COLO829 (cell line): ENCODE data around the gene MSX1.

Experiments used
- DNase-seq: peaks from one replicate; pipeline ENCODE4 v3.0.0; 2012; ENCODE audit warnings: low spot score

MSX1 gene

DNA sequence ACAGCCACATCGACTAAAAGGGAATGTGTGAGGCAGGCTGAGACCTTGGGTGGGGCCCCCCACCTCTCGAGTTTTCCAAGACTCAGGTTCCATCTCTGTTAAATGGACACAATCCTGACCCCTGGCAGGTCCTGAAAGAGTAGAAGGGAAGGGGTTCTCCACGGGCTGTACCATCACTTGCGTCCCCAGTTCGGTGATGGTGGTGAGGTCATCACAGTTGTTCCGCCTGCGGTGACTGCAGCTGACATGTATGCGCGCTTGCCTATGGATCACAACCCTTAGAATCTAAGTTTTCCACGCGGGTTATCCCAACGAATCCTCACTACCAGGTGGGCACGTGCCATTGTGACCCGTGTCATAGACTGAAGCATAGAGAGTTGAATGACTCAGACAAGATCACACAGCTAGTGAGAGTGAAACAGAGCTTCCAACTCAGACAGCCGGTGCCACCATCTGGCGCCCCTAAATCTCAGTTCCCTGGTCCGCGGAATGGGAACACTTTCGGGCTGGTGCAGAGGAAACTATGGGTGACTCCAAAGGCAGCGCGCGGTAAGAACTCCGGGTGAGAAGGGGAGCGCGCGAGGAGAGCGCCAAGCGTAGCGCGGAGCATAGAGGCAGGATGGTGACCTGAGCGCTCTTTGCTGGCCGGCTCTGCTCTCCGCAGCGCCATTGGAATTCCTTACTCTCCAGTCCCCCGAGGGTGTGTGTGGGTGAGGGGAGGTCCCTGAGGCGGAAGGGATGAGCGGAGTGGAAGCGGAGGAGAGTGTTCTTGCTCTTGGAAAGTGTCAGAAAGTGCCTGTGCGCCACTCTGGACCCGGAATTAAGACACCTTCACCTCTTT, 10.5 kb downstream of the MSX1 start:
- DNase-seq: no peak

DNA sequence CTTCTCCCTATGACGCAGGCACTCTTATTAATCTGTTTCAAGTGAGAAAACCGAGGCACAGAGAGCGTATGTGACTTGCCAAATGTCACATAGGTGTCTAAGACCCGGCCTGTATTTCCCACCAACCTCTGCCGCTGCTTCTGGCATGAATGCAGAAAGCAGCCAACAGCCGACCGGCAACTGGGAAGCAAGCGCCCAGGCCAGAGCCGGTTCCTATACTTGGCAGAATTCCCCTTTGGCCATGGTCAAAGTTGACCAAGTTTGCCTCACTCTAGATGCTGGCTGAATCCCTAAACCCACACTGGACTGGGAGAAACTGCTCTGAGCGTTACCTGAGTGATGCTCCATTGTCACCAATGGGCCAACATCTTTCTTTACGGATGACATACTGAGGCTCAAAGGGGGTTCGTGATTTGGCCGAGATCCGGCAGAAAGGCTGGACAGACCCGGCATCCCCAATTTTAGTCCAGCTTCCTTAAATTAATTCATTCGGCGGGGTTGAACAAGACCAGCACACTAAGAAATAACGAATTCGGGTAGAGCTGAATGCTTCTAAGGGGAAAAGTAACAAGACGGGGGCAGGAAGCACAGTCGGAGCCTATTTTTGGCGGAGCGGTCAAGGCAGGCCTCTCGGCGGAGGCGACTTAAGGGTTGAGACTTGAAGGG, 11.2 kb downstream of the MSX1 start:
- no peak for DNase-seq

DNA sequence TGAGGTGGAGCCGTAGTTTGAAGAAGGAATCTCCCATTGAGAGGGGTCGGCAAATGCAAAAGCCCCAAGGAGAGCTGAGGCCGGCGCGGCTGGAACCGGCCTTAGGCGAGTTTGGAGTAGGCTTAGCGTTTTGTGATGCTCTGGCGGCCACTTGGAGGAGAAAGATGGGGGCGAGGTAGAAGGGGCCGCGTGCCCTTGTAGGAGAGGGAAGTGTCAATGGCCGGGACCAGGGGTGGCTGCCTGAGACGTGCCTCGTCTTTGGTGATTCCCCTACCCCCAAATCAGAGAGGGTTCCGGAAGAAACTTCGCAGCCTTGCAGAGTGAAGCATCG, 11.7 kb downstream of the MSX1 start:
- DNase-seq: no peak

DNA sequence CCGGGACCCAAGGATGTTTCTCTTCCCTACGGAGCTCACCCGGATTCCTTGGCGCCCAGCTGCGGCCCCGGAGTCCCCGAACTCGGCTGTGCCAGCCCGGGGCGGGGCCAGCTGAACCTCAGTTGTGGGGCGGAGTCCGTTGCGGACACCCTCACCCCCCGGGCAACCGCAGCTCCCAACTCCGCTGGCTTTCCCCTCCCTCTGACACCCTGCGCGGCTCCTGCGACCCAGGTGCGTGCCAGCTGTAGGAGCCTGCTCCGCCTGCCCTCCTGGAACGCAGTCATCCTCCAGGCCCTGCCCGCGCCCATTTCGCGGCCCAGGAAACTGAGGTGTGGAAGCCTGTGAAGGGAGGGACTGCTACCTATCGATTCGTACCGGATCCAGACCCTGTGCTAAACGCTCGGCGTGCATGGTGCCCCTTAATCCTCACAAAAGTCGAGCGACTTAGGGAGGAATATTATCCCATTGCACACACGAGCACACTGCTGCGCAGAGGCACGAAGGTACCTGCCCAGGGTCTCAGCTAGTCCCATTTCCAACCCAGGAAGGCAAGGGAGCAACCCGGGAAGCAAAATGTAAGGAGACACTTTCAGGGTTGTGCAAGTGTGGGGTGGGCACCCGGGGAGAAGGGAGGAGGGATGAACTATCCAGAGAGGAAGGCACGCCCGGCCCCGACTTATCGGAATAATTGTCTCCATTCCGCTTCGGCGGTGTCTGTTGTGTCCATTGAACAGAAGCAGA, 12.3 kb downstream of the MSX1 start:
- no peak for DNase-seq

DNA sequence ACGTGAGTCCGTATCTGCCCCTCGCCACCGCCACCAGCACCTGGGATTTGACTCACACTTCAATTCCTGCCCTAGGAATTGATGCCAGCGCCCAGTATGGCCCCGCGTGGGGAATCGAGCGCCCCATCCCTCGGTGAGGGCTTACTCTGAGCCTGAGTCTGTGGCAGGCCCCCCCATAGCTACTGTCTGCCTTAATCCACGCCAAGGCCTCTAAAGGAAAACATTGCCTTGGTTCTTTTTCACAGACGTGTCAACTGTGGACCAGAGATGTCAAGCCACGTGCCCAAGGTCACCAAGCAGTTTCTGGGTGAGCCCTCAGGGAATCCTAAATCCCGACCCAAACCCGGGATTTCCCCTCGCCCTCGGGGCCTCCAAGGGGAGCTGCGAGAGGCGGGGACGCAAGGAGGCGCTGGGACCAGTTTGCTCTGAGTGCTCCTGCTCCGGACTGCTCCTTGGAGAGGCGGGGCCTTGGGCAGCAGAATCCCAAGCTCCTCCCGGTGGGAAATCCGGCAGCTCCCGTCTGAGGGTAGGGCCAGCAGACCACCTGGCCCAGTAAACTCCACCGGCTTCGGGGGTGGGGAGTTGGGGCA, 12.9 kb downstream of the MSX1 start:
- no peak for DNase-seq

DNA sequence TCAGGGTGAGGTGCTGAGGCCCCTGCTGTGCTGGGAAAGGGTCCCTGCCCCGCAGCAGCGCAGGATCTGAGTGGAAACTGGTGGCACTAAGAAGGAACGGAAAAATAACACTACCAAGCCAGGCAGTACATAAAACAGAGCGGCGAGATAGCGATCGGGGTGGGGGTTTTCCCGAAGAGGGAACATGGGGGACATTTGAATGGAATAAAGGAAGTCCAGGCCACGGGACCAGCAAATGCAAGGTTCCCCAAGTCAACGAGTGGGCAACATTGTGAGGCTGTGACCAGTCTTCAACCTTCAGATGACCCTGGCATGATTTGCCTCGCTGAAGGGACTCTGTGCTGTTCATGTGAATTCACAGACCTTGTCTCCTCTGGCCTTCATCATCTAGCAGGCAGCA, 13.7 kb downstream of the MSX1 start:
- DNase-seq: no peak

DNA sequence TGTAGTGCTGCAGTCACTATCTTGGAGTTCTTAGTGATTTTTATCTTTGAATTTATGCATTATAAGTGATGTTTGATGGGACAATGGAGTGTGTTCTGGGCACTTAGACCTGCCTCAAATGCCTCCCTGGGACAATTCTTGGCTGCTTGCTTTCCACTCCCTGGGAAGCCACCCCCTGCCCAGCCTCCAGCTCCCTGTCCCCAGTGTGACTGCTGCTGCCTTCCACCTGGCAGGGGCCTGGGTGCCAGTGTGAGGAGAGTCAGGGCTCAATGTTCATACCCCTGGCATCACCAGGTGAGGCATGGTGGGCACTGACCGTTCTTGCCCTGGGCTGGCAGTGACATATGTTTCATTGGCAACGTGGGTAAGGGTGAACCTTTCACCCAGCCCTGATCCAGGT, 14.8 kb downstream of the MSX1 start:
- DNase-seq: no peak

DNA sequence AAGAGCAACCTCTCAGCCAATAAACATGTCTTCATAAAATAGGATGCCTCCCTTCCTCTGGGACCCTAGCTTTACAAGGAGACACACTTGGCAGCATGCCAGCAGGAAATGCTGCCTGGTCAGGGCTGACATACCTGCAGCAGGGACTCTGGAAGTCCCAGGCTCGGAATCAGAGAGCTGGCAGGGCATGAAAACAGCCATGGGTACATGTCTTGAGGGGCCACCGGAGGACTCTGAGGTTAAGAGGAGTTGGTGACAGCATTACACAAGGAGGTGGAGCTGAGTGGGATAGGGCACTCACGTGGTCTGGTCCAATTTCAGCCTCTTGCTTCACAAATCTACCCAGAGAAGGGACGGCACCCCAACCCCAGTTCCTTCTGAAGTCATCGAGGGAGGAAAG, 15.7 kb downstream of the MSX1 start:
- DNase-seq: no peak

DNA sequence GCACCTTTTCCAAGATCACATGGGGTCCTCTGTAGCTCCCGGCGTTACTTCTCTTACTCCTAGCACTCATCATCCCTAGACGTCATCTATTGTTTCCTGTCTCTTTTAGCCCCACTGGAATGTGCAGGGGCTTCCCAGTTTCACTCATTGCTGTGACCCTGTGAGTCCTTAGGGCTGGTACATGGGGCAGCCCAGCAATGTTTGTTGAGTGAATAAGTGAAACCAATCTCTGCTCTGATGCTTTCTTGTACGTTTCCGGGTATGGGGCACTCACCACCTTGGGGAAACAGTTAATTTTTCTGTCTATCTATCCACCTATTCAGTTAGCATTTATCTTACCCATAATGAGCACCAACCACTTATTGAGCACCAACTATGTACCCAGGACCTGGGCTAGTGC, 16.1 kb downstream of the MSX1 start:
- DNase-seq: no peak

DNA sequence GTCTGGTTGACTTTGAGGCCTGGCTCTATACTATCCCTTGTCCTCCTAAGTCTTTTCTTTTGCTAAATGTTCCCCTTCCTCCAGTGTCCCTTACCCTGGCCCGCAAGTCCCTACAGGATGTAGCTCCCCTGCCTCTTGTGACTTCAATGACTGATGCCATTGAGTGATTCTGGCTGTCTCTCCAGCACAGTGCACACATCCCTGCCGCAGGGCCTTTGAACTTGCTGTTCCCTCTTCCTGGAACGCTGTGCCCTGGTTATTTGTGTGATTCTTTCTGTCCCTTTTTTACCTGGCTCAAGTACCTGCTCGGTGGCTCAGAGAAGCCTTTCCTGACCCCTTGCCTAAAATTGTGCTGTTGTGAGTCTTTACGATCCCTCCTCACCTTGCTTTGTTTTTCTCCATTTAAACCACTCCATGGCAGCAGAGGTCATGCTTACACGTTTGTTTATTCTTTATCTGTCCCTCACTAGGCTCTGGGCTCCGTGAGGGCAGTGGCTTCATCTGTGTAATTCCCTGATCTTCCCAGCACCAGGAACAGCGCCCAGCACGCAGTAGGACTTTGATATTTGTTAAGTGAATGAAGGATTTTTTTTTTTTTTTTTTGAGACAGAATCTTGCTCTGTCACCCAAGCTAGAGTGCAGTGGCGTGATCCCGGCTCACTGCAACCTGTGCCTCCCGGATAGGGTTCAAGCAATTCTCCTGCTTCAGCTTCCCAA, 17.6 kb downstream of the MSX1 start:
- DNase-seq: no peak

DNA sequence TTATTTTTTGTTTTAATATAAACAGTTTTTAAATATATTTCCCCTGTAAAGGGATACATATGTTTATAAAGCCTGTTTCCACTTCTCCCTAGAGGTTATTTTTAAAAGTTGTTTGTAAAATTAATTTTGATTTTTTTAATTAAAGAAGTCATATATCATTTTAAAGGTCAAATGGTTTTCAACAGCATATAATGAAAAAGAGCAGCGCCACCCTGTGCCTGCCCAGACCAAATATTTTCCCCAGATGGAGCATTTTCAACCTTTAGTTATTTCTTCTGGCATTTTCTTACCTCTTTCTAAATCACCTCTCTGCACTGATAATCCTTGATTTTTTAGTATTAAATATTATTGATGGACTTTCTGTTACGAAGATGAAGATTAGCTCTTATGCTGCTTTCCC, 21.0 kb downstream of the MSX1 start:
- peak; percentile 15 for DNase-seq

DNA sequence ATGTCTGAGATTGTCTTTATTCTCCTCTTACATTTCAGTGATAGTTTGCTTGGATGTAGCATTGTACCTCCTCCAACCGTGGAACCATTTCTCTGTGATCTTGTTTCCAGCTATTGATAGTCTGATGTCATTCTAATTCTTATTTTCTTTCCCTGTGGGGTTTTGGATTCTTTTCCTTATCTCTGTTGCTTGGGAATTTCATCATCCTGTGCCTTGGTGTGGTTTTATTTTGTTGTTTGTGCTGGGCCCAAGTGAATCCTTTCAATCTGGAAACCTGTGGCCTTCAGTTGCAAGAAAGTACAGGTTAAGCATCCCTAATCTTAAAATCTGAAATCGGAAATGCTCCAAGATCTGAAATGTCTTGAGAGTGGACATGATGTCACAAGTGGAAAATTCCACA, 22.0 kb downstream of the MSX1 start:
- no peak for DNase-seq

DNA sequence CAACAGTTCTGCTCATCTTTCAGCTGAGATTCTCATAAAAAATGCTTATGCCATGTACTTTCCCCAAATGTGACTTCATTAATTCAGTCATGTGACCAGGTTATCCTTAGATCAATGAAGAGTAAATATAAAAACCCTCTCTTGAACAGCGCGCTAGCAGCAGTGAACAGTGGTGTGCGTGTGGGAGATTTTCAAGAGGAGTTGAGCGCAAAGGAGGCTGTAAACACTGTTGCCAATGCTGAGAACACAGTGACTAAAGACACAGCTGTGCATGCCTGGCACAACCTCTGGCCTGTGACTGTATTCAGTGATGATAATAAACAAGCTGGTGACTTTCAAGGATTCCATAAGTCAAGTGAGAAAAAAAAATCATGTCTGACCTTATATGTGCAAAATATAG, 25.1 kb downstream of the MSX1 start:
- DNase-seq: no peak

DNA sequence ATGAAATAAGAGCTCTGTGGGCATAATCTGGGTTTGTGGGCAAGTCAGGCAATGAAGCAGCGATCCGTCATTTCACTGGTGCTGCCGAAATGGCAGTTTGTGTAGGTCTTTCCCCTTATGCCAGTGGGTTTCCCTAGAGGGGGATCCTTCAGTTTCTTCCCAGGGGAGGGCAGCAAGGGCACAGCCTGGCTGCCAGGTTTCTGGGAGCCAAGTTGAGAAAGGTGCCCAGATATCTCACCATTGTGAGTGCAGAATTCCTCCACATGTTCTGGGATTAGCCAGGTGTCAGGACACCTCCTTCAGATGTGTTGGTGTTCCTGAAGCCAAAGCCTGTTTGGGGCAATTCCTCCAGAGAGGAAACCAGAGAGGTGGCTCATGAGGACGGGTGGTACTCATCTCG, 28.0 kb downstream of the MSX1 start:
- no peak for DNase-seq

DNA sequence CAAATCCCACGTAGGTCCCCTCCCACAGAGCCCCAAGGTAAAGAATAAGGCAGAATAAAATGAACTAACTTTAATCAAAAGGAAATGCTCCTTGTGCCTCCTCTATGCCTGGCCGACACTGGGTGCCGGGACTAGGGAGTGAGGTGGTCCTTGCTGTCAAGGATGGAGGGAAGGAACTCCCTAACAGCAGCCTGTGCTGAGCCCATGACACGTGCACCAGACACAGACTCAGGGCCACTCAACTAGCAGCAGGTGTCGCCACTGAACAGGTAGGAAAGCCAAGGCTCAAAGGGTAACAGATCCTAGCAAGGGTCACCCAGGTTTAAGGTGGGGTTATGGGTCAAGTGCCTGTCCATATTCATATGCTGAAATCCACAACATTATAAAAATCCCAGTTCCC, 29.2 kb downstream of the MSX1 start:
- DNase-seq: no peak

DNA sequence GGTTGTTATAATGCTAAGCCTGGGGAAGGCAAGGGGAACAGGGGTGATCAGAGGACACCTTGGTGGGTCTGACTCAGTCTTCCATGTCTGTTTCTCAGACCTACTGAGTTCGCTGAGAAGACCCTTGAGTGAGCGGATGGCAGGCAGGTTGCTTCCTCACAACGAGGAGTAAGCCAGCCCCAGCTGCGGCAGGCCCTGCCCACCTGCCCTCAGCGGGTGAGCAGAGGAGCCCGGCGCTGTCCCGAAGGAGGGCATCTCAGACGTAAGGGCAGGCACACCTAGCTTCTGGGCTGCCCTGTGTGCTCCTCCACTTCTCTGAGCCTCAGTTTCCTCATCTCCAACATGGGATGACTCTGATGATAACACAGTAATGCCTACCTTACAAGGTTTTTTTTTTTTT, 30.3 kb downstream of the MSX1 start:
- no peak for DNase-seq

DNA sequence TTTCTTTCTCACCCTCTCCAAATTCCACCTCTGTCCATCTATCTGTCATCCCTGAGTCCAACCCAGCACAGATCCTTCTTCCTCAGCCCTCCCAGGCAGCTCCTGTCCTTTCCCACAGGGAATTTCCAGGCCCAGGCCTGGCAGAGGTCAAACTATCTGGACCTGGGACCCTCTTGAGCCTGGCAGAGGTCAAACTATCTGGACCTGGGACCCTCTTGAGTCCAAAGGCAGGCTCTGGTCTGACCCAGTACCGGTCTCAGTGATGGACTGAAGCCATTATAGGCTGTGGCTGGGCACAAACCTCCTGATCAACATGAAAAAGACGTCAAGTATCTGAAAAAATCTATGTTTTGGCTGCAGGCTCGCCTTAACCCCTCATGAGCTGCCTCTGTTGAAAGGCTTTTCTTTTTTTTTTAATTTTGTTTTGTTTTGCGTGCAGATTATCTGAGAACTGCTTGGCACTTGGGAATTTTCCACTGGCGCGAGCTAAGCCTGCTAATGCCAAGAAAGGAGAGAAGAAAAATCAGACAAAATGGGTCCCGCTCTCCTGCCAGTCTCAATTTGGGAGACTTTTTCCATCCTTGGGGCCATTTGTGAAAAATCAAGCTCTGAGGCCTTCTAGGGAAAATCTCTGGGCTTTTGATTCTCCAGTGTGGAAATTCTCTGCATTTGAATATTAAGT, 31.2 kb downstream of the MSX1 start:
- no peak for DNase-seq

DNA sequence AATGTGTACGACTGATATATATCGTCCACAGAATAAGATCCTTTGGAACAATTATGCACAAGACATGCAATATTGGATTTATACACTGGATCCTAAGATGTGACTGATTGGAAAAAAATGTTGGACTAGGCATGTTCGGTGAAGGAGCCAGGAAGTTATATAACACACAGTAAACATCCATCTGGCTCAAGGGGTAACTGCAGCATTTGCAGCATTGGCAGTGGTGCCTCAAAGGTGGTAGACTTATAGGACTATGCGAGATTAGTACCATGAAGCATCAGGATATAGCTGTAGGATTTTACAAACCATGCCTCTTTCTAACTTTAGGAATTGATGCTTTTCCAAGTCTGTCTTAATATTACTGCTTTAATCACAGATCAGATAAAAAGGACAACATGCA, 34.3 kb downstream of the MSX1 start:
- no peak for DNase-seq

DNA sequence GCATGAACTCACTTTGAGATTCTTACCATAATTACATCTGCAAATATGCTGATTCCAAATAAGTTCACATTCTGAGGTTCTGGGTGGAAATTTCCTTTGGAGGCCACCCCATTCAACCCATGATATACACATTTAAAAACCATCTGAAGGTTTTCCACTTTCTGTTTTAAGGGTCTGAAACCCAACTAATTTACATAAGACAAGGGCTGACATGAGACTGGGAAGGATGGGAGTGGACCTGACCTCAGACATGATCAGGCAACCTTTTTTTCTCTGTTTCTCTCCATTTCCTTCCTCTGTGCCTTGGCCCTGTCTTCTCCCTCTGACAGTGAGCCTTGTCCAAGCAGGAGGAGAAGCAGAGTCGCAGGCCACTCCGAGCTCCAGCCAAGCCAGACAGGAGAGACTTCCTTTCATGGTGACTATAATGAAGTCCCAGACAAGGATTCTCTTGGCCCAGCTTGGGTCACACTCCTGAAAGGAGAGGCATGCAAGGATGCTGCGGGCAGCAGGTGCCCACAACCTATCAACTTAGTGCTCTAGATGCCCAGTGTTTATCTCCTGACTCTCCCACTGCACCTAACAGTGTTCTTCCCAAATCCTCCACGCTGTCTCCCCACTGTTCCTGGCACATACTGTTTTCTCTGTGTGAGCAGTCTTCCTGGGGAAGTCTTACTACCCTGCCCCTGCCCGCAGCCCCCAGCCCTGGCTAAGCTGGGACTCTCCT, 39.9 kb downstream of the MSX1 start:
- no peak for DNase-seq

DNA sequence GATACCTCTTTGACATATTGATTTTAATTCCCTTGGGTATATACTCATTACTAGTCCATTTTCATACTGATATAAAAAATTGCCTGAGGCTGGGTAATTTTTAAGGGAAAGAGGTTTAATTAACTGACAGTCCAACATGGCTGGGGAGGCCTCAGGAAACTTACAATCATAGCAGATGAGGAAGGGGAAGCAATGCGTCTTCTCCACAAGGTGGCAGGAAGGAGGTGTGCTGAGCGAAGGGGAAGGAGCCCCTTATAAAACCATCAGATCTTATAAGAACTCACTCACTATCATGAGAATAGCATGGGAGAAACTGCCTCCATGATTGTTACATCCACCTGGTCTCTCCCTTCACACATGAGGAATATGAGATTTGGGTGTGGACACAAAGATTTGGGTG, 42.4 kb downstream of the MSX1 start:
- DNase-seq: no peak

DNA sequence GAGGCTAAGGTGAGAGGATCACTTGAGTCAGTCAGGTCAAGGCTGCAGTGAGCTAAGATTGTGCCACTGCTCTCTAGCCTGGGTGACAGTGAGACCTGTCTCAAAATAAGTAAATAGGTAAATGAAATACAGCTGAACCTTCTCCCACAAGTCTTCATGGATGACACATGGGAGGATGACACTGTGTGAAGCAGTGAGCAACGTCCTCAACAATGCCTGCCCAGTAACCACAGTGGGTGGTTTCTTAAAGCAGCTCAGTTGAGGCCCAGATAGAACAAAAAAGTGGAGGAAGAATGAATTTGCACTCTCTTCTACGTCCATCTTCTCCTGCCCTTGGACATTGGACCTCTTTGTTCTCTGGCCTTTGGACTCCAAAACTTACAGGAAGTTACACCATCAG, 52.7 kb downstream of the MSX1 start:
- DNase-seq: peak; percentile 6
